Measurements from ENCODE around the gene SPATA1. TPM values are rescaled to one million over a fixed set of nuclear protein-coding genes. Genes with fewer than 3 reads are reported as not detected.
A peak's percentile ranks its signal among the peaks of the same experiment; 100 is the strongest.

Gene SPATA1
- total RNA-seq, 4 donors from 2014 or later = 0.13 TPM; not detected in 3

DNA sequence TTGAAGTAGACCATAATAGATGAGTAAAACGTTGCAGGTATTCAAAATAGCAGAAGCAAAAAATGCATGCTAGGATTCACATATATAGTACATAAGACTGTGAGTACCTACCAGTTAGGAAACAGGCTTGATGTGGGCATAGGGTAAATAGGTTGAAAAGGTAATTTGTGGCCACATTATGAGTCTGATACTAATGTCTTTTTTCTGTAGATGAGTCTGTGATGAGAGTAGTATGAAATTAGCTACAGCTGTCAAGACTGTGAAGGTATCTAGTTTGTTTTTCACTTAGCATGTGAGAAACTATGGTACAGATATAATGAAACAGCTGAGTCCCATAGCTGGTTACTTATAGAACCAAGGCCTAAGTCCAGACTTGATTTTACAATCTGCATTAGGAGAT, 12.4 kb upstream of the SPATA1 start:
- DNase-seq (ENCODE audit: low spot score in 2 of 2) = no peak
- WGBS, 2 donors = 81 to 84% methylated on average over 1 of the region's 1 CpG
- intact Hi-C loops (cut with DNase I; ENCODE audit: low total_unique reads) = no loop called here
- no peak overlapping the region for H3K4me3 ChIP-seq (ENCODE audit: low read depth, poor library complexity, severe bottlenecking)
- TF ChIP-seq, protein P1, sequence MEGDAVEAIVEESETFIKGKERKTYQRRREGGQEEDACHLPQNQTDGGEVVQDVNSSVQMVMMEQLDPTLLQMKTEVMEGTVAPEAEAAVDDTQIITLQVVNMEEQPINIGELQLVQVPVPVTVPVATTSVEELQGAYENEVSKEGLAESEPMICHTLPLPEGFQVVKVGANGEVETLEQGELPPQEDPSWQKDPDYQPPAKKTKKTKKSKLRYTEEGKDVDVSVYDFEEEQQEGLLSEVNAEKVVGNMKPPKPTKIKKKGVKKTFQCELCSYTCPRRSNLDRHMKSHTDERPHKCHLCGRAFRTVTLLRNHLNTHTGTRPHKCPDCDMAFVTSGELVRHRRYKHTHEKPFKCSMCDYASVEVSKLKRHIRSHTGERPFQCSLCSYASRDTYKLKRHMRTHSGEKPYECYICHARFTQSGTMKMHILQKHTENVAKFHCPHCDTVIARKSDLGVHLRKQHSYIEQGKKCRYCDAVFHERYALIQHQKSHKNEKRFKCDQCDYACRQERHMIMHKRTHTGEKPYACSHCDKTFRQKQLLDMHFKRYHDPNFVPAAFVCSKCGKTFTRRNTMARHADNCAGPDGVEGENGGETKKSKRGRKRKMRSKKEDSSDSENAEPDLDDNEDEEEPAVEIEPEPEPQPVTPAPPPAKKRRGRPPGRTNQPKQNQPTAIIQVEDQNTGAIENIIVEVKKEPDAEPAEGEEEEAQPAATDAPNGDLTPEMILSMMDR (IDR thresholded peaks at IDR 0.05) = no peak
- no peak for TF ChIP-seq POLR2A (IDR thresholded peaks at IDR 0.05)

DNA sequence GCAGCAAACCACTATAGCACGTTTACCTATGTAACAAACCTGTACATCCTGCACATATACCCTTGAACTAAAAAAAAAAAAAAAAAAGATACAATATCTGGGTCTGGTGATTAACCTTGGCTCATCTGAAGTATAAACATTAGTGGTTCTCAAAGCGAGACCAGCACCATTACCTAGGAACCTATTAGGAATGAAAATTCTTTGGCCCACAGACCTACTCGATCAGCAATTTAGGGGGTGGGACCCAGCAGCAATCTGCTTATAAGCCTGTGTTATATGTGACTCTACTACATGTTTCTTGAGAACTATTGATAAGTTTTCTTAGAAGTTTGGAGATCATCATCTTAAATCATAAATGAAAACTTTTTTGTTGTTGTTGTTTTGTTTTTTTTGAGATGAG, 9.7 kb upstream of the SPATA1 start:
- intact Hi-C loops (cut with DNase I; ENCODE audit: low total_unique reads) = no loop called here
- TF ChIP-seq, protein P1 (IDR thresholded peaks at IDR 0.05) = no peak
- no peak for TF ChIP-seq POLR2A (IDR thresholded peaks at IDR 0.05)
- 87 to 90% methylated on average over 3 of the region's 3 CpGs for WGBS, 2 donors
- DNase-seq (ENCODE audit: low spot score in 2 of 2) = no peak
- H3K4me3 ChIP-seq (ENCODE audit: low read depth, poor library complexity, severe bottlenecking) = no peak overlapping the region

DNA sequence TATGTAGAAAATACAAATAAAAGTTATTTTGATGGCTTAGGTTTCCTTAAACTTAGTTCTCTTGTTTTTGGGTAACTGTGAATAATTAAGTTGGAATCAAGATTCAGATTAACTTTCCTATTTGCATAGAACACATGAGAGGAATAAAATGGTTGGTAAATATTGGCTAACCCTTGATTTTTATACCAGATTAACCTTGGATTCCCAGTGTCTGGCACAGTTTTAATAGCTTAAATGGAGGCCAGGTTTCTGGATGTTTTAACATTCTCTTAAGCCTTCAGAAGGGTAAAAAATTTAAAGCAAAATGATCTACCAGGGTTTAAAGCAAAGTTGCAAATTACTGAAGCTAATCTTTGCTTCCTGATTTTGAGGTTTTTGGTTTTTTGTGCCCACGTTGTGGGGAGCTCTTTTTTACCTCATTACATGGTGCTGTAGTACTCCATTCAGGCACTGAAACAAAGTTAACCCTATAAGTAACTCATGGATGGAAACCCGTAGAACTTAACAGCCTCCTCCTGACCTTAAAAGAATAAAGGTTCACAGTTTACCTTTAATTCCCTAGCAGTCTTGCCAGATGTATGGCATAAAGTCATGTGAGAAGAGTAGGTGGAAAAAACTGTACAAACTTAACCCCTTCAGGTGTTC, 8.4 kb upstream of the SPATA1 start:
- intact Hi-C loops (cut with DNase I; ENCODE audit: low total_unique reads) = no loop called here
- WGBS, 2 donors = 41 to 48% methylated on average over 2 of the region's 2 CpGs
- no peak for DNase-seq (ENCODE audit: low spot score in 2 of 2)
- no peak overlapping the region for H3K4me3 ChIP-seq (ENCODE audit: low read depth, poor library complexity, severe bottlenecking)
- TF ChIP-seq POLR2A (IDR thresholded peaks at IDR 0.05) = no peak
- TF ChIP-seq, protein P1 (IDR thresholded peaks at IDR 0.05) = no peak

DNA sequence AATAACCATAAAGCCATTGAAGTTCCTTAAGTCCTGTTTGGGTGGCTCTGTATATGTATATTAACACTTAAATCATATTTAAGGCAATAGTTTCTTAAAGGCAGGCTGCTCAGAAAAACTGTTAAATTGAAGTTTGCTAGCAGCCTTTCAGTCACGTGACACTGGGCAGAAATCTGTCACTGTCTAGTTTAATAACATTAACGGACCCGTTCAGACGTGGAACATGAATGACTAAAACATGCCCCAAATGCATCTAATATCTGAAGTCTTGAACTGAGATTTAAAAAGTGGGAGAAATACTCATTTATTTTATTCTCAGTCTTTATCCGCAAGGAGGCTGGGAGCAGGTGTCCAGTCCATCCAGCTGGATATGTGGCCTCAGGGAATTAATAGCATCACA, 3.3 kb upstream of the SPATA1 start:
- DNase-seq (ENCODE audit: low spot score in 2 of 2) = no peak
- H3K4me3 ChIP-seq (ENCODE audit: low read depth, poor library complexity, severe bottlenecking) = no peak overlapping the region
- intact Hi-C loops (cut with DNase I; ENCODE audit: low total_unique reads) = no loop called here
- 34 to 44% methylated on average over 5 of the region's 5 CpGs for WGBS, 2 donors
- TF ChIP-seq, protein P1 (IDR thresholded peaks at IDR 0.05) = no peak
- no peak for TF ChIP-seq POLR2A (IDR thresholded peaks at IDR 0.05)

DNA sequence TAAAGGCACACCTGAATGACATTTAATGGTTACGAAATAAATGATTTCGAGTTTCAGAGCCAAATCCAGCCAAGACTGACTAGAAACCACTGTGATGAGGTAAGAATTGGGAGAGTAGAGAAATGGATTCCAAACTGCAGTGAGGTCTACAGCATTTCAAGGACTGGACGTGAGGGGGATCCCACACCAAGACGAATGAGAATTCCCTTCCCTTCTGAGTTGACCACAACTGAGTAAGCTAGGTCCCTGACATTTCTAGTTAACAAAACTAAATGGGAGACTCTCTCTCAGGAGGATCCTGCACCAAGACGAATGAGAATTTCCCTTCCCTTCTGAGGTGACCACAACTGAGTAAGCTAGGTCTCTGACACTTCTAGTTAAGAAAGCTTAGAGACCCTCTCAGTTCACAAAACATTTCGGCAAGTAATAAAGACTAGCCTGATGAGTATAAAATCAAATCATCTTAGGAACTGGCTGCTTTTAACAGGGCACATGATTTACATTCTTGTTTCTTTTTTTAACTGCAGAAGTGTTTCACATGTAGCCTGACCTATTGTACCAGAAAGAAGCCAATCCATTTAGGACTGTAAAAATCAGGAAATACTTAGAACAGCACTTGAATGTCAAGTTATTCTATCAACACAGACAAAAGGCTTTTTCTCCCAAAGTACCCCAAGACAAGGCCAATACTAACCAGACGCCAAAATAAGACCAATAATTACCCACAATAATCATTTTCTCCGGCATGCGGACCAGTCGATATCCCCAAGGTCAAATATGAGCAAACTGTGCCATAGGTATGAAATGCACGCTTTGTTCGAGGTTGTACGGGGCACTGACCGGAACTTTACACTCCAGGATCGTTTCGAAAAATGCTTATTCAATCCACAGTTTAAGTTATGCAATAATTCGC, 1.4 kb upstream of the SPATA1 start:
- TF ChIP-seq POLR2A (IDR thresholded peaks at IDR 0.05) = no peak
- TF ChIP-seq, protein P1 (IDR thresholded peaks at IDR 0.05) = no peak
- DNase-seq (ENCODE audit: low spot score in 2 of 2) = no peak
- 4 to 5% methylated on average over 17 of the region's 17 CpGs for WGBS, 2 donors
- H3K4me3 ChIP-seq (ENCODE audit: low read depth, poor library complexity, severe bottlenecking) = peak overlapping the region; percentile 69
- intact Hi-C loops (cut with DNase I; ENCODE audit: low total_unique reads) = no loop called here

Measured in lower leg skin (tissue), 4 donors.